NT2/D1 (cell line): Measurements from ENCODE around the gene ZBTB43.

Source experiments
- YY1 ChIP-seq: IDR thresholded peaks from 2 replicates; pipeline ENCODE4 v1.6.1; 2011; ENCODE audit not compliant: insufficient read length, insufficient read depth
- ZNF274 ChIP-seq: IDR thresholded peaks from 2 replicates; pipeline ENCODE4 v1.6.1; 2011; ENCODE audit warnings: mild to moderate bottlenecking, low read depth, low read length

GRCh38 chr9:126829035-126829434, 24.2 kb downstream of the ZBTB43 start:
- TF ChIP-seq ZNF274 (no peak), YY1 (no peak)
